Fibroblast of lung (primary cell): ENCODE measurements around the gene KRT4.

Source experiments
- CTCF ChIP-seq, 2 donors: IDR thresholded peaks in 1 of 2; conservative IDR thresholded peaks in 1 of 2; 1 replicate in 1 of 2; 2 replicates in 1 of 2; pipeline ENCODE4 v1.5.1; 2011 to 2012; ENCODE audit warnings: low read length in 2 of 2, control low read depth in 1 of 2, inconsistent platforms in 1 of 2, low read depth in 1 of 2, mild to moderate bottlenecking in 1 of 2
- EZH2 ChIP-seq: IDR thresholded peaks from 2 replicates; pipeline ENCODE4 v1.5.1; 2012; ENCODE audit warnings: low read length, control low read depth, mild to moderate bottlenecking; ENCODE audit errors: missing control alignments

DNA sequence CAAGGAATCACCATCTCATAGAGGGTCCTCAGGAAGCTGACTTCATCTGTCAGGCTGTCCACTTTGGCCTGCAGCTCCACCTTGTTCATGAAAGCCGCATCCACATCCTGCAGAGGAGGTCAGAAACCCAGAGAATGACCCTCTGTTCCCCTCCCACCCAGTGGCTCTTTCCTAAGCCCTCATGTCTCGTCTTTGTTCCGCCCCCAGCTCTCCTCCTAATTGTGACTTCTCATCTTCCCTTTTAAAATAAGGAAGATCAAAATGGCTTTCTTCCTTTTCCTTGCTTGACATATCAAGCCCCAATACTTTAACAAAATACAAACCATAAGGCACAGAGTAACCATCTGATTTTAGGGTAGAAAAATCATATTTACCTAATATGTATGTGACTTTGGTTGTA is 41.1 kb downstream of the KRT4 start:
- no peak for TF ChIP-seq EZH2
- TF ChIP-seq CTCF (conservative IDR thresholded peaks at IDR 0.05 in 1 of 2, IDR thresholded peaks at IDR 0.05 in 1 of 2; ENCODE audit: low read depth in 1 of 2, low read length in 2 of 2) = no peak
